Limb (tissue), 2 donors: ENCODE results near the gene OPCML.

Experiments
- DNase-seq, 2 donors: peaks; one replicate each; pipeline ENCODE4 v3.0.0-alpha.2; 2016; ENCODE audit errors: extremely low spot score in 2 of 2

OPCML gene

DNA sequence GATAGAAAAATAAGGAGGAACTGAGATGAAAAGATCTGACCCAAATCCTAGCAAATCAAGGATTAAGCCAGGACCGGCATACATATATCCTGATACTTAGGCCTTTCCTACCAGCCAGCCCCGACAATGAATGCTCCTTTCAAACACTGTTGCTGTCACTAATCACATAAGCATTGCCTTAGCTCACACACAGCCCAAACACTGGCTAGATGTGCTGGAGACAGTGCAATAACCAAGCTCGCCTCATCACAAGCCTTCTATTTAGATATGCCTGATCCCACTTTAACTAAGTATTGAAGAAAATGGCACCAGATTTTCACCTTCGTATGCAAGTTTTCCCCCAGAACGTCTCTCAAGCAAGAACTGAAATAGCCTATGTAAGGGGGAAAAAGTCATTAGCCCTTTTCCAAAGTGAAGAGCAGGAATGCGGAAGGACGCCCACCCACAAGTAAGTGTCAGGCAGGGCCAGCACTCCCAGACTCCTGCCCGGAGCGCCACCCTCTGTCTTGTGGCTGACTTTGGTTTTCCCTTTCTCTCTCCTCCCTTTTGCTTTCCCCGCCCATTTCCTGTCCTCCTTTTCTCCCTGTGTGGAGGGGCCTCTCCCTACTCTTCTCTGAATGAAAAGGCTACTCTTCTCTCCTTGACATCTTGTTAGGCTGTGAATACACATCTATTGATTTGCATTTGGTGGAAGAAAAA, 8.9 kb upstream of the OPCML start:
- DNase-seq: no peak

DNA sequence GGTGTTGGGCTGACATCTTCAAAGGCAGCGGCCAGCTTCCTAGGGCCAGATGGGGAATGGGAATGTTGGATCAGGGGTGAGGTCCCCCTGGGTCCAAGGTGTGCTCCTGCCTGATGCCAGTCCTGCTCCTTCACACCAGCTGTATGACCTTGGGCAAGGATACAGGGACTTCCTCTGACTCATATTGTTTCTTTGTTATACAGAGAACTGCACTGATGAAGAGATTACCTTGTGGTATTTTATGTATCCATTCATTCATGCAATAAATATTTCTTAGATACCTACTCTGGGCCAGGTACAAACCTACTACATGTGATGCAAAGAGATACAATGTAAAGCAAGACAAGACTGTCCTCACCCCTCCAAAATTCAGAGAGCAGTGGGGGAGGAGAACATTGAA, 3.9 kb upstream of the OPCML start:
- no peak for DNase-seq

DNA sequence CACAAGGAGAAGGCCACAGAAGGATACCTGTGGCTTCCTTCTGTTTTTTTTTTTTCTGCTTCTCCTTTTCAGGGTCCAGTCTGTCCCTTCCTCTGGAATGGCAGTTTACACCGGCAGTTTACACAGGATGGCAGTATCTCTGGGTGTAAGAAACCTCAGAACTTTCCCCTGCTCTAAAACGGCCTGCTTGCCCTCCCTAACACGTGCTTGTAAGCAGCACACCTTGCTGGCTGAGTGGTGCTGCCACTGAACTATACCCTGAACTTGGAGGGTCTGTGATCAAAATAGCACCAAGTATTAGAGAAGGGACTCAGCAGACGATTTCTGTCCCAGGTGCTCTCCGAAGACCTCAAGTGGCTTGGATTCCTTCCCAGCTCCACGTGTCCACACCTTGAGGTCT, 904 bp upstream of the OPCML start:
- no peak for DNase-seq

DNA sequence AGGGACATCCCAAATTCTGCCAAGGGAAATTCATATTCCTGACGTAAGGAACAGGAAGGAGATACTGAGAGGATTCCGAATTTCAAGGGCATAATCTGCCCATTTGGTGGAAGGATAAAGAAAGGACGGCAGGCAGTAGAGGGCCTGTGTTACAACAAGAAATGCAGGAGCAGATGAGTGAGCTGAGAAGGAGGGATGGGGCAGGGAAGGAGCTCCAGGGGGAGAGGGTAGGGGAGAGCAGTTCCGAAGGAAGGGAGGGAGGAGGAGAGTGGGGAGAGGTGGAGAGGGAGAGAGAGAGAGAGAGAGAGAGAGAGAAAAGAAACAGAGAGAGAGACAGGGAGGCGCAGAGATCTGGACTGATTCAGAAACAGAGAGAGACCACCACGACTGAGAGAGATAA, 843 bp downstream of the OPCML start:
- DNase-seq: no peak

DNA sequence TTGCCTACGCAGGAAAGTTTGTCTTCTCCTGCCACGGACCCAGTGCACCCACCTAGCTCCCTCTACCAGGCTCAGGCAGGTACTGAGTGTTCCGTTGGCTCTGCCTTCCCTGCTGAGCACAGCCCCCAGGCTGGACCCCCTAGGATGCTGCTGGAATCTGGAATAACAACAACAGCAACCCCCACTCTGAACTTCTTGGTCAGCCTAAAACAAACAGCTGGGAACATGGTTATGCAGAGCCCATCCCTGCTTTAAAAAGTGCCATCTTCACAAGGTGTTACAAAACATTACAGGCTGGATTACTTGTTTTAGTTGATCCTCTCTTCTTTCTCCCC, 1.8 kb downstream of the OPCML start:
- DNase-seq: no peak

DNA sequence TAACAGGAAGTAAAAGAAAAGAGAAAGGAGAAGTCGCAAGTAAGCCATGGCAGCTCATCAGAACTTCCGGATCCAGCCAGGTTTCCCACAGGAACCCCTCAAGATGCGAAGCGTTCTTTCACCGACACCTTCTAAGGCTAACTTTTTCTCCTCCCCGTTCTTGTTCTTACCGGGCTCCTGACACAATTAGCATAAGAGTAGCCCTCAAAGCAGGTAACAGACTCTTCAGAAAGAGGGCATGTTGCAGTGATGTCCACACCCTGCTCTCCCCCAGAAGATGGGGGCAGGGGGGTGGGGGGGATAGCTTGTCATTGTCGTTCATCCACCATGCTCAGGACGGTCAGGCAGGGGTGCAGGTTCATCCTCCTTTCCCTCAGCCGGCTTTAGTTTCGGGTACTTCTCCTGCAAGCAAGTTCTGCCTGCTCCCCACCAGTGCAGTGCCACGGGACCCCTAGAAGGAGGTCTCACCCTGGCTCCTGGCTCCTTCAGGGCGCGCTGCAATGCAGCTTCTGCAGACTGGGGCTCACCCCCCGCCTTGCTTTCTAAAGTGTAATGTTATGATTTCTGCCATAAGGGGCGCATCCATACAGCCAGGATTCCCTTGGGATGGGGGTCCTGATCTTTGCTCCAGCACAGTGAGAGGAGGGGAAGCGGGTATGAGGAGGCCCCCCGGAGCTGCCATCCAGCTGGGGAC, 2.3 kb downstream of the OPCML start:
- DNase-seq: no peak

DNA sequence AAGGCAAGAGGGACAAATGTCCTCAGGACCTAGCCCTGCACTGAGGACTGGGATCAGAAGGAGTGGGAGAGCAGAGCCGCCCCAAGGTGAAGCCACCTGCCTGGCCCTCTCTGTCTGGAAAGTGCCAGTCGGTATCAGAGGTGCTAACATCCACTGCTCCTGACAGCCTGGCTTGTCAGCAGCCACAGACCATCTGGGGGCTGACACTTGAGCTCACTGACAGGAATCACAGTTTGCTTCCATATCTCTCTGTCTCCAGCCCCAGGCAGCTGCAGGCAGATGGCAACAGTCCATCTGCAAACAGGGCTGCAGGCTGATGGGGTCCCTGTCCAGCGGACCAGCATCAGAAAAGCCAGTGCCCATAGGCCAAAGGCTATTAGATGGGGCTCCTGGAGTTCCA, 5.5 kb downstream of the OPCML start:
- DNase-seq: no peak

DNA sequence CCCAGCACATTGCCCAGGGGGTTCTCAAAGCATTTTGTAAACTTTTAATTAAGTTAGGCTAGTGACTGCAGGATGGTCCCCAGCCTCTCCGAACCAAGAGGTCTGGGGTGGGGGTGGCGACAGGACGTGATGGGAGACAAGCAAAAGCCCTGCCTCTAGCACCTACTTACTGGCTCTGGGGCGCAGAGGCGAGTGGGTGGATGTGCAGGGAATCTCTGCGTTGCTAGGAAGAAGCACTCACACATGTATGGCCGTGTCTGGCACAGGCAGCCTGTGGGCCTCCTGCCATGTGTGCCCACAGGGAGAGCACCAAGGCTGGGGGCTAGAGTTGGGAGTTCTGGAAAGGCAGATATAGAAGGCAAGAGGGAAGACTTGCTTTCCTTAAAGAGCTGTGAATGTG, 6.3 kb downstream of the OPCML start:
- DNase-seq: no peak

DNA sequence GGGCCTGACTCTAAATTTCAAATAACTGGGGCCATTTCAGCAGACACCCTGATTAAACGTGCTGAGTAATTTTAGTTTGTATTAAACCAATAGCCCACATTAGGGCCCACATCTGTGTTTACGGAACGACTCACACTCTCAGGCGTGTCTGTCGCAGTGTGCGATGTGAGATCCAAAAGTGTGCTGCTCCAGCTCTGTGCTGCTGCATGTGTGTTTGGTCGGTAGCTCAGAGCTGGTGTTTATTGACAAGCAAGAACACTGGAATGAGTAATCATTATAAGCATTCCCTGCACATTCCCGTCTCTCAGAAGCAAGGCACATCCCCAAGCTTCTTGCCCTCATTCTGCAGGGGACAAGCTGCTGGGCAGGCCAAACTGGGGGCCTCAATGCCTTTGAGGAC, 7.8 kb downstream of the OPCML start:
- DNase-seq: no peak

DNA sequence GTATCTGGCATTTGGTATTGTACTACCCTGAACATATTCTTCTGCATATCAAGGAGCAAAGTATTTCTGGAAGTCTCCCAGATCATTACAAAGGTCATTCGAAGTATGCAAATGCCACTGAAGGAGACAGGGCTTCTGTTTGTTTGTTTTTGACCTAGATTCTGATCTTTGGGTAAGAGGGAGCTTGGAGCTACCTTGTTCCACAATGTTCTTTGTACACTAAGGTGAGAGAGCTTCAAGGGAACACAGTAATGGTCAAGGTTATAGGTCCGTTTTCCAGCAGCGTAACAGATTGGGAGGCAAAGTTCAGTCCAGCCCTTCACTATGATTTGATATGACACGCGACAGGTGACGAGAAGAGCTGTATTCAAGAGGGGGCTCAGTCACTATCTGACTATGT, 10.0 kb downstream of the OPCML start:
- no peak for DNase-seq

DNA sequence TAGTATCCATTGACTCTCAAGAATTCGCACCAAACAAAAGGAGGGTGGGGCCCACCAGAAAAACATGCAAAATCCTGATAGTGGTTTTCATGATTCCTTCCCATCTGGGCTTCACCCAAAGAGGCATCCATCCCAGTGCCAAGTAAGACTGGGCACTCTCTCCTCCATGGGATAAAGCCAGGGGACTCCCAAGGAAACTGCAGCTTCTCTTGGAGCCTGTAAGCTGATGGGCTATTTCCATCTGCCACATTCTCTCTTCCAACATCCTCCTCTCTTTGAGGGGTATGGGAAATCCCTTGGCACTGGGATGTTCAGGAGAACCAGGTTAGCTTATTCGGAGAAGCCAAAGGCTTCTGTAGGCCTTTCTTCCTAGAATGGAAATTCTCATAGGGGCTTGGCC, 10.8 kb downstream of the OPCML start:
- DNase-seq: no peak

DNA sequence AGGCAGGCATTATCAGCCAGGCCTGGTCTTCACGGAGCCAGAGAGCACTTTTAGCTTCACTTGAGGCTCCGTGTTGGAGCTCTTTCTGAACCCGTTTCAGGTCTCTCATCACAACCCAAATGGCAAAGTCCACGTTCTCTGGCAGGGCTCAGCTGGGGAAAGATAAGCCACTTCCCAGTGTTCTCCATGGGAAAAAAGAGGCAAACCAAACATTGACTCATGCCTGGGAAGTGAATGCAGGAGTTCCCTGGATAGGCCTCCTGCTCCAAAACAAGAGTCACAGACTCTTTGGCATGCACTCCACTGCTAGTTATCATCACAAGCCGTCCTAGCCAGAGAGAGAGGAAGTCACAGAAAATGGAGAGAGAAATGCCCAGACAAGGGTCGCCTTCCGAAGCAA, 11.6 kb downstream of the OPCML start:
- DNase-seq: no peak

DNA sequence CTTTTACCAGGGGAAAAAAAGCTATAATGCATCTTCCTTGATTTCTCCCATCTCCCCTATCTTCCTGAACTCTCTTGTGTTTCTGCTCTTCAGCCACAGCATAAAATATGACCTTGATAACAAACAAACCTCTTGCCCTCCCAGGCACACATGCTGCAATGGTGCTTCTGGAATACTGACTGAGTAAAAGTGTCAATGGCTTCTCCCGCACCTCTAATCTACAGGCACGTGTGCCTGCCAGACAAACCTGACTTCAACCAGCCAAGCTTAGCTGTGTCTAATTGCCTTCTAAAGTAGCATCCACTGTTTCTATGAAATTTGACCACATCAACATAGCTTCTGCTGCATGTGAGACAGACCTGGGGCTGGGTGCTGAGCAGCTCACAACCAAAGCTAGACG, 12.7 kb downstream of the OPCML start:
- DNase-seq: no peak

DNA sequence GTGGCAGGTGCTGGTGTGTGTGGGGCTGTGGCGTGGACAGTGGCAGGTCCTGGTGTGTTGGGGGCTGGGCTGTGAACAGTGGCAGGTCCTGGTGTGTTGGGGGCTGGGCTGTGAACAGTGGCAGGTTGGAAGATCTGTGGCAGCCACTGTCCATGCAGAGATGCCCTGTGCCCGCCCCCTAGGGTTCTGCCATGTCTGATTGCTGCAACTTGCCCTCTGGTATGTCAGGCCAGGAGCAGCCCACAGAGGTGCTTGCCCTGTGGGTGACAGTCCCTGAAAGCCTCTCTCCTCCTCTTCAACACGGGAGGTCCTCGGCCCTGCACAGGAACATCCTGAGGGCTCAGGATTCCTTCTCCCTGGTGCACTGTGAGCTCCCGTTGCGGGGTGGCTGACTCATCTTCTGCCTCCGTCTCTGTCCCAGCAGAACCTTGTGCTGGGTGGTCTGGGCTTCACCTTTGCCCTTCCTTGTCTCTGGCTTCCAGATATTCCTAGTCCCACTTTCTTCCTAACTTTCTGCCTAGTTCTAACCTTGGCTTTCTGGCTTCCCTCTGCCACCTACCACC, 13.5 kb downstream of the OPCML start:
- DNase-seq: peak in 1 of 2 donors; percentile 11

DNA sequence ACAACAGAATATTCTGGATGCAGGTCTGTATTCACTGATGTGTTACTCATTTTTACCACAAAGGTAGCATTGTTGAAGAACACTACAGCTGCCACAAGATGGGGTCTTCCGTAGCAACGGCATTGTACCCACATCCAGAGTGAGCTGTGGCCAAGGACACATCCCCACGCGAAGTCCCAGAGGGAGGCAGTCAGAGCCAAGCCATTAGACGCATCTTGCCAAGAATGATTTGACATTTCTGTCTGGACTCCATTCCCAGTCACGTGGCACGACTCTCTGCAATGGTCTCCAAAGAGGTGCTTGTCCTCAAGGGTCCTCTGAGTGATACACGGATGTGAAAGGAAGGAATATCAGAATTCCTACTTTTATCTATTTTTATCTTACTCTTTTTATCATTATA, 15.5 kb downstream of the OPCML start:
- DNase-seq: no peak

DNA sequence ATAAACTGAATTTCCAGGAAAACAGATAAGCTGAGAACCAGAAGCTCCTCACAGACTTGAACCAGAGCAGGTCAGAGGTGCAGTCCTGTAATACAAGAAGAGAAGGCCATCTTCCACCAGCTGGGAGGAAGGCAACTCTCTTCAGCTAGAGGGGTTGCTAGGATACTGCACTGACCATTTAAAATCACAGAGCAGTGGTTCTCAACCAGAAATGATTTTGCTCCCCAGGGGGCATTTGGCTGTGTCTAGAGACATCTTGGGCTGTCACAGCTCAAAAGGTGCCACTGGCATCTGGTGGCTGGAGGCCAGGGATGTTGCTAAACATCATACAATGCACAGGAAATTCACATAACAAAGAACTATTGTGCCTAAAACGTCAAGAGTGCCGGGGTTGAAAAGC, 17.2 kb downstream of the OPCML start:
- DNase-seq: no peak

DNA sequence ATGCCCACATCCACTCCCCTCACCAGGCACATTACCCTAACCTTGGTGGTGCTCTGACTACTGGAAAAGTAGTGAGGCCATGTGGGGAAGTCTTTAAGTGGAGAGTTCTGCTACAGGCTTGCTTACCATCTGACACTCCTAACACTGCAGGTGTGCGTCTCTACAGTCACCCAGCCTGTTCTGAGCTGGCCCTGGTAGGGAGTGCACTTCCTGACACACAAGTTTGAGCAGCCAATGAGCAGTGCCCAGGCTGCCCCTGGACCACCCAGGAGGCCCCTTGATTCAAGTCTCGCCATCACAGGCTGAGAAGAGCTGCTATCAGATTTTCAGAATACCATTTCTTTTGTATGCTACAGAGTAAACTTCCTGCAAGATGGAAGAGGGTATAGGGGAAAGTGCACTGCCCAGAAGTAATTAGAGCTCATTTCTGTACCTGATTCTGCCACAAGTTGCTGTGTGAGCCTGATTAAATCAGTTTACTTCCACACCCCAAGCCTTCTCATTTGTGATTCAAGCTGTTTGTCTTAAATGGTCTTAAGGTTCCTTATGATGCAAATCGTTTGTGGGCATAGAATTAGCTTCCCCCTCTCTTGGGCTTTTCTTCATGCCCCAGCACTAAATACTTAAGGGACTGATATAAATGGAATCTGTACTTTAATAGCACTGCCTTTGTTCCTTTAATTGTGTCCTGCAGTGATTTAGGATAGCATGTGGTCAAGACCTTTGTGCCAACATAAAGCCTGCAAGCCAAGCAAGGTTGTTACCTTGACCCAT, 22.2 kb downstream of the OPCML start:
- DNase-seq: no peak

DNA sequence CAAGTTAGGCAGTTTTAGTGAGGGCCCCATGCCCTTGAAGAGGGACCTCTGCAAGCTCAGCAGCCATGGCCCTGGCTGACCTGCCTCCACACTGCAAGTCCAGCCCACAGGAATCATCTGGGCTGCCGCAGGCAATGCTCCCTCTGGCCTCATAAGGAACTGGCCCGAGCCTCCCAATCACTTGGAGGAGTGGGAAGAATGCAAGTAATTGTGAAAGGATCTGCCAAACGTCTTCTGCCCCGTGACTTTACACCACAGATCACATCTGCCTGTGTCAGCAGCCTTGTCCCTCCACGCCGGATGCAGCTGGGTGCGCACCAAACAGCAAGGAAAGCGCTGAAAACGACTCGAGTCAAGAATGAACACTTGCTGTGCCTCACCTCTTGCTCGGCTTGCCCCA, 23.8 kb downstream of the OPCML start:
- DNase-seq: peak in 1 of 2 donors; percentile 24

DNA sequence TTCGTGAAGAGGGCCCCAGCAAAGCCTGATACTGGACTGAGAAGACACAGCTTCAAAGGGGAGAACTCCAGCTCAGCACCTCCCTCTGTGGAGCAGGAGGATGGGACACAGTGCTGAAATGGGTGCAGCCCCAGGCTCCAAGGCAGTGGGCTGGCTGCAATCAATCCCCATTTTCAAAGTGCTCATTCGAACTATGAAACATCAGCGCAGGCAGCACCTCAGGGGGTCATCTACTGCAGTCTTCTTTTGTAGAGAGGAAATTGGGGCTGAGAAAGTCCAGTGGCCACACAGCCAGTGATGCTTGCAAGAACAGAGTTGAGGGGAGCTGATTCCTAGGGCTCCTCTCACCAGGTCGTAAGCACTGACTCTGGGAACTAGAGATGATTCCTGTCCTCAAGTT, 25.1 kb downstream of the OPCML start:
- DNase-seq: no peak

DNA sequence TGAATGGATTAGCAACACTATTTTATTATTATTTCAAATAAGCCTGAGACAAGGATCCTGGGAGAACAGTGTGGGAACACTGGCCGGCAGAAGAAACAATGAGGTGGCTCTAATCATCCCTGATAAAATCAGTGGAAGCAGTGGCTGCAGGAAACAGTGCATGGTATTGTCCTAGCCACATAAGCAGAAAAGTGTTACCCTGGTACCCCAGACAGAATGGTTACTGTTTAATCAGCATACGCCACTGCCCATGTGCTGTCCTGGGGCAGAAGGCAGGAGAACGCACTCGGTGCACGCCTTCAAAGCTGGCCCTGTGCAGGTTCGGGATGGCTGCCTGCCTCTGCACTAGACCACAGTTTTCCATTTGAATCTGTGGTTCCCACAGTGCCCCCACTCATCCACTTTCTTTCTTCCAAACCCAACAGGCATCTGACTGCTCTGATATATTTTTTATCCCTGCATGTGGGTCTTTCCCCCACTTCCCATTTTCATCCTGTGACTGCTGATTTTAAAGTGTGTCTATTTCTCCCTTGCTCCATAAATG, 25.7 kb downstream of the OPCML start:
- DNase-seq: no peak

DNA sequence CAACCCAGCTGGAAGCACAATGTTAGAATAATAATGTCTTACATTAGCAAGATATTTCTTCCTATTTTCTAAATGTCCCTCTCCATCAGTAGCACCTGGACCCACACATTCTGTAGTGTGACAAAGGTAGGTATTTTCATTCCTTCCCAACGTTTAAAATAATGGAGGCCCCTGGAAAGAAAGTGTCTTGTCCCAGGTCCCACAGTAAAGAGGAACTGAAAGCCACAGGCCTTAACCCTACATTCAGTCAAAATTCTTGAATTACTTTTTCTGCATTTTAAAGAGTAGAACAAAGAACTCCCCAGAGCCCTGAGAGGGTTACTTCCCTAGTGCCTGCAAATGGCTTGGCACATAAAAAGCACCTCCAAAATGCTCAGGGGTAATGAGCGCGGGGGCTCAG, 26.3 kb downstream of the OPCML start:
- DNase-seq: no peak

DNA sequence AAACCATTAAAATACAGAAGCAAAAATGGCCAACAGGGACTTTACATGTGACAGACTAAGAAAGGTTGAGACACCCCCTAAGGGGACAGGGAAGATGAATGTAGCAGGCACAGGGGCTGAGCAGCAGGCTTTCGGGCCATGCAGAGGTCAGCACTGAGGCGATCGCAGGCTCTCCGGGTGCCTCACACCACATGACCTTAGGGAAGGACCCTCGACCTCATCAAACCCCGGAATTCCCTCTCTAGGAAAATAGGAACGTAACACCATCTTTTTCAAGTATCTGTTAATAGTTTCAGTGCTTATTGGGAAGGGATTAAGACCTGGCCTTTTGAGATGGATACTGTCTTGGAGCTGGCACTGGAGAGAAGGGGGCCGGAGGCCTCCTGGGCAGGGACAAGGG, 27.4 kb downstream of the OPCML start:
- no peak for DNase-seq
